GM18517 (cell line): ENCODE measurements around the gene PBX2.
"Not testable (repeated sequence)": the region's sequence is repeated elsewhere in the genome, so short reads cannot be mapped to it uniquely, and the experiment has no call there.

Experiments
- ATAC-seq: cut with Tn5 transposase; IDR thresholded peaks from one replicate; pipeline ENCODE4 v1.9.1; 2021; ENCODE audit warnings: mild to moderate bottlenecking, moderate library complexity; ENCODE audit not compliant: unreplicated experiment

PBX2 gene

GRCh38 chr6:32151863-32152768 lies 37.9 kb downstream of the PBX2 start, which contains the start of gene PRRT1:
TSS of gene PRRT1 (minus strand) at chr6:32151939. CDS start at chr6:32151827, 112 bp downstream.
- ATAC-seq, result no peak

- ATAC-seq, result no peak
These were observed 38.7 kb downstream of the PBX2 start for GRCh38 chr6:32151181-32151862.

GRCh38 chr6:32149932-32150870 lies 39.8 kb downstream of the PBX2 start:
- no peak for ATAC-seq

DNA sequence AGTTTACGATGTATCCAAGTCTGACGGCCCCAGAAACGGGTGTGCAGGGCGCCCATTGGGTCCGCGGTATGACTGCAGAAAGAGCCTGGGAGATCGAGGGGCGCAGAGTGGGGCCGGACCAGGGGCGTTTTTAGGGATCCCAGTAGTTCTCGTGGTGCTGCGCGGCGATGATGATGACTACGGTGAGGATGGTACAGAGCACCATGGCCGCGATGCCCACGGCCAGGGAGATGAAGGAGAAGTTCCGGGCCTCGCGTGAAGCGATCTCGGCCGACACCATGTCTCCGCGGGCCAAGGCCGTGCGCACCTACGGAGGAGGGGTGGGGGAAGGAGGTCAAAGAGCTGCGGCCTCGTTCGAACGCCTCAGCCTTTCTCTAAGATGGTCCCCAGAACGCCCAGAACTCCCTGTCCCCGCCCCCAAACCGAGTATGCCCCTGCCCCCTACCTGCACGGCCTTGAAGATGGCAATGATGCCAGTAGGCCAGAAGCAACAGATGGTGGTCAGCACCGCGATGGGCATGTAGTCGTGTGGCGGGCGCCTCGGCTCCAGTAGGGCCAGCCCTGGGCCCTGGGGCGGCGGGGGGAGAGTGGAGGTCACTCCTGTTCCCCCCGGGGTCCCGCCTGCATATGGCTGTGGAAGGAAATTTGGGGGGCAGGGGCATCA lies 40.8 kb downstream of the PBX2 start:
- ATAC-seq, result no peak

DNA sequence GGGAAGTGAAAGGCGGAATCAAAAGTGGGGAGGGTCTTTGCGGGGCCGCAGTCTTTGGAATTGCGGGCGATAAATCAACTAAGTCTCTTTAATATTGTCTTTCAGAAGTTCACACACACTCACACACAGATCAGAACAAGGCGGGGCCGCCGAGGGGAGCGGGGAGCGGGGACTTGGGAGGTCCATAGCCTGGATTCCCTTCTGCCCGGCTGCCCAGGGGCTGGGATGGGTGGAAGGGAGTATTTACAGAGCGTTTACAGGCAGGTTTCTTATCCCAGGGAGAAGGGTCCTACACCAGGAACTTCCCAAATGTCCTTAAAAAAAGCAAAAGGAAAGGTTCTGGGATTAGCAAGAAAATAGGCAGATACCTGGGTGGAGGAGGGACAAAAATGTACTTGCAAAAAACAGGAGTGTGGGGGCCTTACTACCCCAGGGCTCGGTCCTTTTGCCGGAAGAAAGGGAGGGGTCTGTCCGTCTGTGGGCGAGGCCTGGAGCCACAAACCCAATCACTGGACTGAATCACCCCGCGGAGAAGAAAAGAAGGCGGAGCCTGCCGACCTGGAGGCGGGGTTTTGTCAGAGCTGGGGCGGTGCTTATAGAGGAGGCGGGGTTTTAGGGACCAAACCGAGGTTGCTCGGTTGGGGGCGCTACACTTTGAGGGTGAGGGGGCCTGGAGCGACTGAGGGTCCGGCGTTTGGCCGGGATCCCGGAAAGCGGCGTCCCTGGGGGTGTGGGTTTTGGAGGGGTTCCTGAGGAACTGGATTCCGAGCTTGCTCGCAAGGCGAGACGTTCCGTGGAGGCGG lies 41.5 kb downstream of the PBX2 start:
- ATAC-seq, result no peak

GRCh38 chr6:32147401-32148132 lies 42.4 kb downstream of the PBX2 start:
- no peak for ATAC-seq

DNA sequence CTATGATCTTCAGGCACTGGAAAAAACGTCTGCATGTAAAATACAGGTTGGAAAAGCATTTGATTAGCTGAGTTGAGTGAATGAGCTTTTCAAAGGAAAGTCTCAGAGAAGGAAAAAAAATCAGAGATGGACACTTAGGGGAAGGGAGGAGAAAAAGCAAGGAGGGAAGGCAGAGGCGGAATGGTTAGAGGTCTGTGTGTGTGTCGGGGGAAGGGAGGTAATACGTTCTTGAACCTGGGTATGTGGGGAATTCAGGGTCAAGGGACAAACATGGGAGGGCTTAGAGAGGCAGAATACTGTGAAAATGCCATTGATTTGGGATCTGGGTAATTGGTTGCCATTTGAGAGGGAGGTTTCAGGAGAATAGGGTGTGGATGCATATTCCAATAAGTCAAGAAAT lies 43.3 kb downstream of the PBX2 start:
- no peak for ATAC-seq

GRCh38 chr6:32146287-32146686 lies 43.7 kb downstream of the PBX2 start:
- ATAC-seq, result no peak

- not testable (repeated sequence) for ATAC-seq
These were observed 45.8 kb downstream of the PBX2 start for GRCh38 chr6:32144238-32144637.

DNA sequence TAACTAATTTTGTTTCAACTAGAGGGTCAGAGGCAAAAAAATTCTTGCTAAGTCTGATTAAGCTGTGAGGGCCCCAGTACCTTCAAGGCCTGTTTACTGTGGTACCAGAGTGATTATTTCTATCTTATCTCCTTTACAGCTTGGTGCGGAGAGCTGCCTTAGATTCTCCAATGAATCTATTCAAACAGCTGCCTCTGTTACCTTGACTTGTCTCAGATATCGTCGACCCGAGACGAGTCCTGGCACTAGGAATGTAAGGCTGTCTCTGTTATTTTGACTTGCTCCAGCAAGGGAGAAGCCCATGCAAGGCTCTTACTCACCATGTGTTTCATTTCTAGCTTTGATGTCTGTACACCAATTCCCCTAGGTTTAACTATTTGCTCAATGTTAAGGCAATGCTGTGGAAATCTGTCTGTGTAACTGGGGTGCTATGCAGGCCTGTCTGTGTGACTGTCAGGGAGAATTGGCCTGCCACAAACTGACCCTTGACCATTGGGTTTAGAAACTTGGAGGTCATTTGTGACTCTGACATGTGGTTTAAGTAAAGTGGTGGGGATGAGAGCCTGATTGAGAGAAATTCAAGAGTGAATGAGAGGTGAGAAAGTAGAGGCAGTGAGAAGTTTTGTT lies 49.5 kb downstream of the PBX2 start:
- no peak for ATAC-seq

DNA sequence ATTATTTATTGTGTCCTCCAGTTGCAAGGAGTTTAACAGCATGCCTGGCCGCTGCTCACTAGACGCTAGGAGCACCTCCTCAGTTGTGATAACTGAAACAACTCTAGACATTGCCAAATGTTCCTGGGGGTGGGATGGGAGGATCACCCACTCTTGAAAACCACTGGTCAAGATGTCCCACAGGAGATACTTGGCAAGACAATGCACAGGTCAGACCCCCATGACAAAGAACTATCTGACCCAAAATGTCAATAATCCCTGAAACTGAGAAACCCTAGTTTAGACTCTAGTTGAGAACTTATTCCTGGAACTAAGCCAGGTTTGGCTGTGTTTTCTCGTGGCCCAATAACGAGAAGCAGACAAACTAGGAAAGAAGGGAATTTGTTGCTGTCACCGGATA lies 50.4 kb downstream of the PBX2 start:
- ATAC-seq, result no peak

GRCh38 chr6:32137454-32137853 lies 52.5 kb downstream of the PBX2 start:
- no peak for ATAC-seq
